Midbrain (tissue), 1 donor: ENCODE data around the gene UEVLD.

Experiments
- DNase-seq: peaks from one replicate; lab custom pipeline; 2025; lab: John Stamatoyannopoulos, UW

Gene UEVLD

DNA sequence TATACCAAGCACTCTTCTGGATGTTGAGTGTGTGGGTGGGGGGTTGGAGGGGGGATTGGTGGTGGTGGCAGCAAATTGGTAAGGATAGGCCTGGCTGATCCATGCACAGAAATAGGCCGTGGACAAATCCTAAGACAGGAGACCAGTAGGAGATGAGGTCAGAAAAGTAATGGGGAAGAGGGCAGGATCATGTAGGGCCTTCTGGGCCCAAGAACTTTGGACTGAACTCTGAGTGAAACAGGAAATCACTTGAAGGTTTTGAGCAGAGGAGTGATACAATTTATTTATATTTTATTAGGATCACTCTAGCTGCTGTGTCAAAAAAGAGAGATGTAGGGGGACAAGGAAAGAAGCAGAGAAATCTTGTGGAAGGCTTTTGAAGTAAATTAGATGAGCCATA lies 90.5 kb downstream of the UEVLD start:
- DNase-seq = no peak

DNA sequence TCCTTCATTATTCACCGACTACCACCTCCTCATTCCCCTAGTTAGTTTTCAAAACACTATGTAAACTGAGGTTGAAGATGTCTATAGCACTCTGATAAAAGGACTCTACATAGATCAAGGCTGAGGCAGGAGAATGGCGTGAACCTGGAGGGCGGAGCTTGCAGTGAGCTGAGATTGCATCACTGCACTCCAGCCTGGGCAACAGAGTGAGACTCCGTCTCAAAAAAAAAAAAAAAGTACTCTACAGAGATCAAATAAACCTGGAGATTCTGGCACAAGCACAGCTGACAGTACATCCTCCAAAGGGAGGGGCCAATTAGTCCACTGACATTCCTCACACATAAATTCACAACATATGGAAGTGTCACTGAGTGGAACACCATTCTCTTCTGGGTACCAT lies 92.8 kb downstream of the UEVLD start:
- DNase-seq = no peak

DNA sequence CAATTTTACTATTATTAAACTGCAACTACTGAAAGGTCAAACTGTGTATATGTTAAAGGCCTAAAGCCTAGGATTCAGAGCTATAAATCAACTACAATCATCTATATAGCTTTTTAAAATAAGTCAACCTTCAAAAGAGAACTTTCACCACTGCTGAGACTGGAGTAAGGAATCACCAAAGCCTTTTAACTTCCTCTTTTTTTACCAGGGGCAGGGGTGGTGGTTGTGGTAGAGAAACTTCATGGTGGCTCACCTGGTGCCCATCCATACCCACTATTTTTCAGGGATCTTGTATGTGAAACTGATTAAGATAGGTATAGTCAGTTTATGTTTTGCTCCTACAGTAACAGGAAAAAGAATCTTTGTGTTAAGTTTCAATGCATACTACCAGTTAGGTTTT lies 93.3 kb downstream of the UEVLD start:
- DNase-seq = no peak

GRCh38 chr11:18493310-18493709 lies 95.2 kb downstream of the UEVLD start:
- DNase-seq = no peak

DNA sequence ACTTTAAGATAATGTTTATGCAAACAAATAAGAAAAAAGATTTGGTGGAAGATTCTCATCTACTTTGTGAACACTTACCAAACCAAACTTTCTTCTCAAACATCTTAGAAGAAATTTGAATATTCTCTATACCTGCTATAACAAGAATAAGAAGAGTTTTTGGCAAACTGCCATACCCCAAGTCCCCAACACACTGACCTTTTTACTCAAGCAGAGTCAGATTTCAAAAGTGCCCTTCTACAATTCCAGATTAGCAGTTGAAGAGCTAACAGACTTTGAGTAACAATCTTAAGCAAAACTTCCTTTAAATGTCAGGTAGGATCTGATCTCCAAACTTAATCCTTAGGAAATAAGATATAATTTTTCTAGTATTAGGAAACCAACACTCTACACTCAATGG lies 95.6 kb downstream of the UEVLD start:
- no peak for DNase-seq

GRCh38 chr11:18491924-18492323 lies 96.6 kb downstream of the UEVLD start:
- DNase-seq = no peak

DNA sequence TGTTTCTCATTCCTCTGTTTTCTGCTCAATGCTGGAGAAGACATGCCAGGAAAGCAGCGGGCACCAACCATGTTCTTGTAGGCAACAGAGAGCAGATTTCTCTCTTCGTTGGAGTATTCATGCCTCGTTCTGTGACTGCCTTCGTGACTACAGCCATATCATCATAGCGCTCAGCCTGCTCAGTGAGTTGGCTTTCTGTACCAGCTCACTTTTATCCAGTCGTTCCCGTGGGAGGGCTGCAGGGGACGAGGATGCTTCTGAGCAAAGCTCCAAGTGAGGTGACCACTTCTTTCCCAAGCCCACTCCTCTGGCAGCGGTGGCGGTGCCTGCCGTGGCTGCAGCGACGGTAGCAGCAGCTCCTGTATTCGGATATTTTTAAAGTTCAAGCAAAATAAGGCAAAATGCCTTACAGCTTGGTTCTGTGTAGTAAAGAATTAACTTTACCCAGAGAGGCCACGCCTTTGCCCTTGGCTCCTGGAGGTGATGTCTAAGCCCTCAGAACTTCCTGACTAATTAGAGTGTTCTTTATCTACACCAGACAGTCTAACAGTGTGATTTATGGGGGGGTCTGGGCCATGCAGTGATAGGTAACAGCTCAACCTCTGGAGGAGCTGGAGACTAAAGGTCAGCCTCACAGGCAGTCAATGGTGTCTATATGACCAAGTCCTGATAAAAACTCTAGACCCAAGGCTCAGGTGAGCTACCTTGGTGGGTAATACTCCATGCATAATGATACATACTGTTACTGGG lies 97.6 kb downstream of the UEVLD start:
- no peak for DNase-seq

DNA sequence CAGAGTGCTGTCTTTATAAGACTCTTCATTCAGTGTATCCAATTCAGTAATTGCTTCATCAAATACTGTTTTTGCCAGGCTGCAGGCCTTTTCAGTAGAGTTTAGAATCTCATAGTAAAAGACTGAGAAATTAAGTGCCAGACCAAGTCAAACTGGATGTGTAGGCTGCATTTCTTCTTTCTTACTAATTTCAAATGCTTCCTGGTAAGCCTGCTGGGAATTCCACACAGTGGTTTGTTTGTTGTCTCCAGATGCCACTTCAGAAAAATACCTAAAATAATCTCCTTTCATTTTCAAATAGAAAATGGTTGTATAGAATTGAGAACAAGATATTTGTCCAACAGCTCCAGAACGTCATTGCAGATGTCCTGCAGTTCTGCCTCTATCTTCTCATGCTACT lies 98.2 kb downstream of the UEVLD start:
- no peak for DNase-seq

DNA sequence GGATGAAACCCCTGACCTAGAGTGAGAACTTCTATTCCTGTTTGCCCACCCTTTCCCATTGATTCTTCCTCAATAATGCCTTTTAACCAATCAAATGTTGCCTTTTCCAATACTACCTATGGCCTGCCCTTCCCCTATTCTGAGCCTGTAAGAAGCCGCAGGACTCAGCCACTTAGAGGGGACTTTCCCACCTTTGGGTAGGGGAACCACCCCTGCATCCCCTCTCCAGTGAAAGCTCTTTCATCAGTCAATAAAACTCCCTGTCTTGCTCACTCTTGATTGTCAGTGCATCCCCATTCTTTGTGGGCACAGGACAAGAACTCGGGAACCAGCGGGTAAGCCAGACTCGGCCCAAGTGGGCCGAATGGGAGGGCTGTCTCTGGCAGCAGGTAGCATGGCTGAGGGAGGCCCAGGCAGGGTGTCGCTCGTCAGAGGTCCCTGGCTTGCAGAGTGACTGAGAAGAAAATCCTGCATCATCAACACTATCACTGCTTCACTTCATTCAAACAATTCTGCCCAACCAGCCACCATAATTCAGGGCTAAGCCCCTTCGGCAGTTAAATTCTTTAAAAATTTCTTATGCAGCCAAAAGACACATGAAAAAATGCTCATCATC lies 102.5 kb downstream of the UEVLD start:
- no peak for DNase-seq
